K562 (cell line): ENCODE results near the gene JADE2. TPM values are rescaled to one million over a fixed set of nuclear protein-coding genes. Genes with fewer than 3 reads are reported as not detected.

Source experiments
- CBFB ChIP-seq: sonication (generic); formaldehyde crosslinking; IDR thresholded peaks from 2 replicates; pipeline ENCODE4 v1.4.0; 2020; ENCODE audit warnings: mild to moderate bottlenecking, missing genetic modification reagents
- E2F1 ChIP-seq: sonication (generic); formaldehyde crosslinking; IDR thresholded peaks from 2 replicates; pipeline ENCODE4 v1.8.1; 2023; ENCODE audit warnings: mild to moderate bottlenecking, missing genetic modification reagents, moderate library complexity
- ETS2 ChIP-seq: IDR thresholded peaks from 2 replicates; pipeline ENCODE4 v1.6.1; 2016; ENCODE audit warnings: borderline replicate concordance, missing genetic modification characterization, mild to moderate bottlenecking, moderate library complexity, missing compliant biosample characterization; ENCODE audit not compliant: poor library complexity, severe bottlenecking
- NCOA2 ChIP-seq, 2 experiments: fragments of 450-650 bp; IDR thresholded peaks; 2 replicates each; pipeline ENCODE4 v1.6.1; 2018; ENCODE audit warnings: mild to moderate bottlenecking in 2 of 2, moderate library complexity in 1 of 2; ENCODE audit not compliant: partially characterized antibody in 2 of 2
- PHF20 ChIP-seq: fragments of 450-650 bp; IDR thresholded peaks from 2 replicates; pipeline ENCODE4 v1.6.1; 2018; ENCODE audit not compliant: partially characterized antibody
- THRA ChIP-seq: fragments of 450-650 bp; IDR thresholded peaks from 2 replicates; pipeline ENCODE4 v1.6.1; 2017; ENCODE audit warnings: mild to moderate bottlenecking, moderate library complexity
- ZBTB43 ChIP-seq: sonication (generic); formaldehyde crosslinking; IDR thresholded peaks from 2 replicates; pipeline ENCODE4 v1.8.0; 2023; ENCODE audit warnings: mild to moderate bottlenecking, missing genetic modification reagents
- ZFX ChIP-seq: sonication (generic); formaldehyde crosslinking; IDR thresholded peaks from 2 replicates; pipeline ENCODE4 v1.8.0; 2022; ENCODE audit warnings: mild to moderate bottlenecking, missing genetic modification reagents, moderate library complexity
- ZNF165 ChIP-seq: fragments of 250-450 bp; sonication (Bioruptor Pico); IDR thresholded peaks from 2 replicates; pipeline ENCODE4 v1.4.0; 2020; ENCODE audit warnings: borderline replicate concordance
- ZNF239 ChIP-seq: fragments of 250-450 bp; sonication (Bioruptor Pico); IDR thresholded peaks from 2 replicates; pipeline ENCODE4 v1.4.0; 2020; ENCODE audit warnings: mild to moderate bottlenecking
- ZNF766 ChIP-seq: fragments of 200-800 bp; sonication (Bioruptor generic); conservative IDR thresholded peaks from 2 replicates; pipeline ENCODE4 v1.6.1; 2016; ENCODE audit warnings: missing genetic modification characterization, missing compliant biosample characterization
- polyA plus RNA-seq, 8 experiments: library from polyadenylated mRNA; depleted of rRNA in 4 of 8; stranded (reverse) in 5 of 8; unstranded in 3 of 8; fragments of >200 nt; fragmentation: Nextera tagmentation in 2 of 8; fragmentation: Illumina TruSeq in 1 of 8; extraction: Ambion mirVana in 2 of 8; extraction: Trizol in 1 of 8; gene quantifications; 2 replicates each; pipeline versions ENCODE4 v1.2.1 to v1.2.3, GENCODE V29; 2011 to 2014; ENCODE audit warnings: inconsistent platforms in 1 of 8, missing spikeins in 1 of 8
- total RNA-seq, 7 experiments: library from RNA; depleted of rRNA in 6 of 7; stranded (reverse); fragments of >200 nt in 6 of 7; fragmentation: Illumina TruSeq in 2 of 7; extraction: Trizol in 2 of 7; gene quantifications; 2 replicates each; pipeline versions ENCODE4 v1.2.1 to v1.2.3, GENCODE V29; 2011 to 2021; ENCODE audit warnings: low replicate concordance in 1 of 7
- TF ChIP-seq, protein P1 (sequence below): fragments of 250-450 bp; sonication (Bioruptor Pico); IDR thresholded peaks from 2 replicates; pipeline ENCODE4 v1.9.0; 2021; ENCODE audit warnings: mild to moderate bottlenecking, inconsistent platforms
- TF ChIP-seq, protein P2 (sequence below): fragments of 450-650 bp; IDR thresholded peaks from 2 replicates; pipeline ENCODE4 v1.6.1; 2016; ENCODE audit warnings: low read depth, mild to moderate bottlenecking, moderate library complexity

The JADE2 gene
- total and polyA plus RNA-seq, 9 of the 15 experiments (the other 6 are each of a cell fraction or from before 2014, with no cell fraction given), result 0.50 to 23.3 (median 9.1) TPM

DNA sequence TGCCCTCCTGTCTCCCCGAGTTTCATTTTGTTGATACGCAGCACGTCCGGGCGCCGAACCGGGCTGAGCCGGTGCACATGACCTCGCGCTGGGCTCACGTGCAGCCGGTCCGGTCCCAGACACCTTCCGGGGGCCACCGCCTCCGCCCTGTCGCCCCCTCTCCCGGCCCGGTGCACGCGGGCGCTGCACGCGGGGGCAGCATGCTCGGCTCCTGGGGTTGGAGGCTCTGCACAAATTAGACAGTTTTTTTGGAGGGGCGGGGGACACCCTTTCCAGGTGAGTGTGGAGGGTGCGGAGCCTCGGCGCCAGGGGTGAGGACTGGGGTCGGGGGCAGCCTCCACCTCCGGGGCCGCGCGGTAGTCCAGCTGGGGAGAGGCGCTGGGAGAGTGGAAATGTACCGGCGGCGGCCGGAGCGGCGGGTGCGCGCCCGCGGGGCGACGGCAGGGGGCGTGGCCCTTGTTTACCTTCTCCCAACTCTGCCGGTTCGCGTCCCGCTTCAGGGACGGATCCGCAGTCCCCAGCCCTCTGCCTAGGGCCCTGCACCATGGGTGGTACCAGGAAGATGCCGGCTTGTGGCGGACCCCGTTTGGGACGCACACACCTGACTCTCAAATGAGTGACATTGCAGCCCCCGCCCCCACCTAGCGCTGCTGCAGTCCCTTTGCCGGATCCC lies 1.1 kb downstream of the JADE2 start (continued):
- TF ChIP-seq E2F1 (no peak), ZNF165 (no peak), THRA (no peak), ETS2 (tag) (no peak), ZNF766 (CRISPR knock-in tag) (0 out of 2 replicates have a peak, but pooled peaks have one; percentile 18), ZFX (0 out of 2 replicates have a peak, but pooled peaks have one; percentile 44), NCOA2 (IDR thresholded peaks at IDR 0.05; ENCODE audit: partially characterized antibody in 2 of 2) (no peak), ZNF239 (CRISPR knock-in tag) (no peak), PHF20 (no peak), ZBTB43 (no peak; the same call in none of the 2 replicates), CBFB (CRISPR knock-in tag) (no peak)
- TF ChIP-seq, protein P1, sequence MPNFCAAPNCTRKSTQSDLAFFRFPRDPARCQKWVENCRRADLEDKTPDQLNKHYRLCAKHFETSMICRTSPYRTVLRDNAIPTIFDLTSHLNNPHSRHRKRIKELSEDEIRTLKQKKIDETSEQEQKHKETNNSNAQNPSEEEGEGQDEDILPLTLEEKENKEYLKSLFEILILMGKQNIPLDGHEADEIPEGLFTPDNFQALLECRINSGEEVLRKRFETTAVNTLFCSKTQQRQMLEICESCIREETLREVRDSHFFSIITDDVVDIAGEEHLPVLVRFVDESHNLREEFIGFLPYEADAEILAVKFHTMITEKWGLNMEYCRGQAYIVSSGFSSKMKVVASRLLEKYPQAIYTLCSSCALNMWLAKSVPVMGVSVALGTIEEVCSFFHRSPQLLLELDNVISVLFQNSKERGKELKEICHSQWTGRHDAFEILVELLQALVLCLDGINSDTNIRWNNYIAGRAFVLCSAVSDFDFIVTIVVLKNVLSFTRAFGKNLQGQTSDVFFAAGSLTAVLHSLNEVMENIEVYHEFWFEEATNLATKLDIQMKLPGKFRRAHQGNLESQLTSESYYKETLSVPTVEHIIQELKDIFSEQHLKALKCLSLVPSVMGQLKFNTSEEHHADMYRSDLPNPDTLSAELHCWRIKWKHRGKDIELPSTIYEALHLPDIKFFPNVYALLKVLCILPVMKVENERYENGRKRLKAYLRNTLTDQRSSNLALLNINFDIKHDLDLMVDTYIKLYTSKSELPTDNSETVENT (CRISPR knock-in tag), result no peak
- TF ChIP-seq, protein P2, sequence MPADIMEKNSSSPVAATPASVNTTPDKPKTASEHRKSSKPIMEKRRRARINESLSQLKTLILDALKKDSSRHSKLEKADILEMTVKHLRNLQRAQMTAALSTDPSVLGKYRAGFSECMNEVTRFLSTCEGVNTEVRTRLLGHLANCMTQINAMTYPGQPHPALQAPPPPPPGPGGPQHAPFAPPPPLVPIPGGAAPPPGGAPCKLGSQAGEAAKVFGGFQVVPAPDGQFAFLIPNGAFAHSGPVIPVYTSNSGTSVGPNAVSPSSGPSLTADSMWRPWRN, result no peak
